ENCODE measurements around the gene GANC.

DNA sequence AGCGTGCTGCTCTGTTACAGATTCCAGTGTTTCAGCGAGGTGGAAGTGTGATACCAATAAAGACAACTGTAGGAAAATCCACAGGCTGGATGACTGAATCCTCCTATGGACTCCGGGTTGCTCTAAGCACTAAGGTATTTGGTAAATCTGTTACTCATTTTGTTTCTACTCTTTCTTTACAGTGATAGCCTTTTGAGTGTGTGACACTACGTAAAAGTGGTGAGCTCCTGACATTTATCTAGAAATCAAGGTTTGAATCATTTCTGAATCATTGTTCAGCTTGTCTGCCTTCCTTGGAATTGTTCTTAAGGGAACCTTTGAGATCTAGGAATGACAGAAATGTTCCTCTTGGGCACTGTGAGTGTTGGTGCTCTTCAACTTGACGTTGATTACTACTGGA is 75.1 kb downstream of the GANC start:
- TF ChIP-seq, protein P1, sequence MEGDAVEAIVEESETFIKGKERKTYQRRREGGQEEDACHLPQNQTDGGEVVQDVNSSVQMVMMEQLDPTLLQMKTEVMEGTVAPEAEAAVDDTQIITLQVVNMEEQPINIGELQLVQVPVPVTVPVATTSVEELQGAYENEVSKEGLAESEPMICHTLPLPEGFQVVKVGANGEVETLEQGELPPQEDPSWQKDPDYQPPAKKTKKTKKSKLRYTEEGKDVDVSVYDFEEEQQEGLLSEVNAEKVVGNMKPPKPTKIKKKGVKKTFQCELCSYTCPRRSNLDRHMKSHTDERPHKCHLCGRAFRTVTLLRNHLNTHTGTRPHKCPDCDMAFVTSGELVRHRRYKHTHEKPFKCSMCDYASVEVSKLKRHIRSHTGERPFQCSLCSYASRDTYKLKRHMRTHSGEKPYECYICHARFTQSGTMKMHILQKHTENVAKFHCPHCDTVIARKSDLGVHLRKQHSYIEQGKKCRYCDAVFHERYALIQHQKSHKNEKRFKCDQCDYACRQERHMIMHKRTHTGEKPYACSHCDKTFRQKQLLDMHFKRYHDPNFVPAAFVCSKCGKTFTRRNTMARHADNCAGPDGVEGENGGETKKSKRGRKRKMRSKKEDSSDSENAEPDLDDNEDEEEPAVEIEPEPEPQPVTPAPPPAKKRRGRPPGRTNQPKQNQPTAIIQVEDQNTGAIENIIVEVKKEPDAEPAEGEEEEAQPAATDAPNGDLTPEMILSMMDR (conservative IDR thresholded peaks at IDR 0.05; ENCODE audit: low read depth in 2 of 2): no peak
- no peak for TF ChIP-seq REST (IDR thresholded peaks at IDR 0.05; ENCODE audit: unreplicated experiment)
- no peak for TF ChIP-seq EZH2 (IDR thresholded peaks at IDR 0.05; ENCODE audit: low read depth, unreplicated experiment)
- TF ChIP-seq JUNB (IDR thresholded peaks at IDR 0.05; ENCODE audit: unreplicated experiment): no peak

Data from GM23338 (cell line).